Measurements from ENCODE around the gene AIFM3.

Gene AIFM3

GRCh38 chr22:20979940-20980453 is 12.9 kb downstream of the AIFM3 start:
- no peak for DNase-seq (ENCODE audit: low read depth)
- H3K4me3 ChIP-seq (ENCODE audit: low read length), result peak overlapping the region; percentile 31
- no peak for TF ChIP-seq CTCF (IDR thresholded peaks at IDR 0.05; ENCODE audit: insufficient read depth, low read depth, low read length, missing control alignments)

GRCh38 chr22:20980523-20980922 is 13.5 kb downstream of the AIFM3 start:
- no peak for TF ChIP-seq CTCF (IDR thresholded peaks at IDR 0.05; ENCODE audit: insufficient read depth, low read depth, low read length, missing control alignments)
- no peak for DNase-seq (ENCODE audit: low read depth)
- H3K4me3 ChIP-seq (ENCODE audit: low read length), result no peak overlapping the region

GRCh38 chr22:20980938-20981722 is 14.1 kb downstream of the AIFM3 start:
- no peak for TF ChIP-seq CTCF (IDR thresholded peaks at IDR 0.05; ENCODE audit: insufficient read depth, low read depth, low read length, missing control alignments)
- DNase-seq (ENCODE audit: low read depth), result no peak
- peak overlapping the region; percentile 85 for H3K4me3 ChIP-seq (ENCODE audit: low read length)

GRCh38 chr22:20981787-20982562 is 14.9 kb downstream of the AIFM3 start, which contains the start of gene LZTR1:
TSS of gene LZTR1 (plus strand) at chr22:20982297. CDS start at chr22:20982372, 75 bp downstream.
- peak; percentile 90 for DNase-seq (ENCODE audit: low read depth)
- peak; percentile 47 for TF ChIP-seq CTCF (IDR thresholded peaks at IDR 0.05; ENCODE audit: insufficient read depth, low read depth, low read length, missing control alignments)
- peak within 1 kb of the TSS; percentile 85 for H3K4me3 ChIP-seq (ENCODE audit: low read length)

DNA sequence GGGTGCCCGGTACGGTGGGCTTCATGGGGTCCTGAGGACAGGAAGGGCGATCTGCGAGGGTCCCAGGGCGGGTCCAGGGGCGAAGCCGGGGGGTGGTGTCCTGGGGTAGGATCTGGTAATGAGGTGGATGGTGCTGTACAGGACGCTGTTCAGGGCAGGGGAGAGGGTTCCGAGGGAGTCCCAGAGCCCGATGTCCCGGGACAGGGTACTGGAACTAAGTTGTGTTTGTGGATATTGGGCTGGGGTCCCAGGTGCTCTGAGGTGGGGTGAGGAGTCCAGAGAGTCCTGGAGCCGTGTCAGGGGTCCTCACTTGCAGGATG is 15.5 kb downstream of the AIFM3 start:
- no peak for TF ChIP-seq CTCF (IDR thresholded peaks at IDR 0.05; ENCODE audit: insufficient read depth, low read depth, low read length, missing control alignments)
- peak overlapping the region; percentile 85 for H3K4me3 ChIP-seq (ENCODE audit: low read length)
- no peak for DNase-seq (ENCODE audit: low read depth)

DNA sequence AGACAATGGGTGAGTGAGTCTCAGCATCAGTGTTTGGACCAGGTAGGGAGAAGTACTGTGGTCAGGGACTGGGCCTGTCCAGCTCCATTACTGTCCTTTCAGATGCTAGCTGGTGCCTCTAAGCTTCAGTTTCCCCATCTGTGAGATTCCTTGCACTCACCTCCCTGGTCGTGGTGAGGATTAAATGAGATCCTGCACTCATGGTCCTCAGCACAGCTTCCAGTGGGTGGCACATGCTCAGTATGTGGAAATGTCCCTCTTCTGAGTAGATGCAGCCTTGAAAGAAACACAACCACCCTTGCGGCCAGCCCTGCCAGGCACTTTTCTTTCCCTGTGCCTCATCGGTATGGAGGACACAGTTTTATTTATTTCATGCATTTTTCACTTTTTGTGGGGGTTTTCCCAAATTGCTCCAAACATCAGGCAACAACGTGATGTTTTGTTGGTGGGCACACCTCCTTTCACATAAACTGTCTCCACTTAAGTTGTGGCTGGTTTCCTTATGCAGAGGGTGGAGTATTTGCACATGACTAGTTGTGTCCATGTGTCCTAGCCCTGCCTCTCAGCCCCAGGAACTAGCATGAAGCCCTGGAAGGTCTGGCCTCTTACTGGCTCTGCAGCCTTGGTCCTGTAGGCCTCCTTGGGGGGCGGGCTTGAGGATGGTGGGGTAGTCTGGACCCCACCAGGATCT is 16.2 kb downstream of the AIFM3 start:
- H3K4me3 ChIP-seq (ENCODE audit: low read length), result peak overlapping the region; percentile 85
- DNase-seq (ENCODE audit: low read depth), result no peak
- TF ChIP-seq CTCF (IDR thresholded peaks at IDR 0.05; ENCODE audit: insufficient read depth, low read depth, low read length, missing control alignments), result no peak
